Activated CD4-positive, alpha-beta memory T cell treated with anti-CD3 and anti-CD28 coated beads, Interleukin-2, amount 10 ng/mL, durations not matched to agents 7 days and 5 days (primary cell): ENCODE data around the gene MLLT1. TPM values are rescaled to one million over a fixed set of nuclear protein-coding genes. Genes with fewer than 3 reads are reported as not detected.

Experiments
- CTCF ChIA-PET: fragments of 350-600 bp; sonication (Branson Sonifier 250); formaldehyde crosslinking; loops from one replicate; lab custom pipeline; 2021; ENCODE audit warnings: antibody characterized with exemption, inconsistent platforms; lab: Charles Lee
- POLR2A ChIA-PET: fragments of 350-600 bp; sonication (Branson Sonifier 250); formaldehyde crosslinking; loops from one replicate; lab custom pipeline; 2021; ENCODE audit warnings: antibody characterized with exemption; lab: Charles Lee
- DNase-seq: peaks from one replicate; pipeline ENCODE4 v3.0.0-alpha.2; 2020
- H3K27ac Mint-ChIP-seq: one replicate; pipeline ENCODE4 v1.8.0; 2021; ENCODE audit warnings: mild to moderate bottlenecking, mixed read lengths
- H3K27me3 Mint-ChIP-seq: one replicate; pipeline ENCODE4 v1.8.0; 2021; ENCODE audit warnings: mixed read lengths
- H3K36me3 Mint-ChIP-seq: one replicate; pipeline ENCODE4 v1.8.0; 2021; ENCODE audit warnings: low read depth, mixed read lengths
- H3K4me1 Mint-ChIP-seq: one replicate; pipeline ENCODE4 v1.8.0; 2021; ENCODE audit warnings: mixed read lengths
- H3K4me3 Mint-ChIP-seq: one replicate; pipeline ENCODE4 v1.8.0; 2021; ENCODE audit warnings: mild to moderate bottlenecking, mixed read lengths
- H3K9me3 Mint-ChIP-seq: one replicate; pipeline ENCODE4 v1.8.0; 2021; ENCODE audit warnings: mixed read lengths
- total RNA-seq, 2 experiments: library from RNA; stranded (reverse); gene quantifications; one replicate each; pipeline ENCODE4 v1.2.3, GENCODE V29; 2021

The MLLT1 gene
- total RNA-seq, 2 experiments from 2014 or later: 35.6 to 37.2 TPM

- CTCF ChIA-PET: no interaction called here
- Mint-ChIP-seq H3K4me3 (no peak overlapping the region), H3K9me3 (no peaks in the 10 kb centered on the region), H3K36me3 (no peaks in the 10 kb centered on the region), H3K4me1 (no peaks in the 10 kb centered on the region), H3K27me3 (no peaks in the 10 kb centered on the region), H3K27ac (no peak overlapping the region)
- no peak for DNase-seq
- POLR2A ChIA-PET: no interaction called here
These were observed 69.7 kb downstream of the MLLT1 start for GRCh38 chr19:6210091-6210490.

DNA sequence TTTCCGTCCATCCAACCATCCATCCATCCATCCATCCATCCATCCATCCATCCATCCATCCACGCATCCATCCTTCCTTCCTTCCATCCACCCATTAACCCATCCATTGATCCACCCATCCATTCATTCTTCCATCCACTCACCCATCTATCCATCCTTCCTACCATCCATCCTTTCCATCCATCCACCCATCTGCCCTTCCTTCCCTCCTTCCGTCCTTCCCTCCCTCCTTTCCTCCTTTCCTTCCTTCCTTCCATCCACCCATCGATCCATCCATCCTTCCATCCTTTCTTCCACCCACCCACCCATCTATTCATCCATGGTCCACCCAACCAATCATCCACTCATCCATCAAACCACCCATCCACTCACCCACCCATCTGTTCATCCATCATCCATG is 70.1 kb downstream of the MLLT1 start:
- H3K9me3 Mint-ChIP-seq: no peaks in the 10 kb centered on the region
- H3K36me3 Mint-ChIP-seq: no peaks in the 10 kb centered on the region
- no peaks in the 10 kb centered on the region for H3K27me3 Mint-ChIP-seq
- ChIA-PET CTCF (interaction anchor here (0.5 kb wide), 1 partner anchor 54 kb away, joined by 3 read pairs; no protein-coding TSS in a partner anchor), POLR2A (no interaction called here)
- no peak overlapping the region for H3K27ac Mint-ChIP-seq
- H3K4me3 Mint-ChIP-seq: no peak overlapping the region
- no peak for DNase-seq
- H3K4me1 Mint-ChIP-seq: no peaks in the 10 kb centered on the region

DNA sequence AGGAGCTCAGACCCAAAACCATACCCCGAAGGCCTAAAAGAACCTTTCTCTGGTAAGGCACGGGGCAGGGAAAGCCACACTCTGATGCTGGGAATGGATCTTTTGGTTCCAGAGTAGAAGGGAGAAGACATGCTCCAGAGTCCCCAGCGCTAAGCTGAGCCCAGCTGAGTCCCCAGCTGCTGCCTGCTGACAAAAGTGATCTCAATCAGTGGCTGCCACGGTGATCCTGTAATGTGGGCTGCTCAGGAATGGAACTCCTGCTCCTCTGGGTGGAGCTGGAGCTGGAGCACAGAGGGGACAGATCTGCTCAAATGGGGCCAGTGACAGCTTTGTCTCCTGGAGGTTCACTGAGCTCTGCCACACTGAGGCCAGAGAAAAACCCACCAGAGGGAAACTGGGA is 70.5 kb downstream of the MLLT1 start:
- CTCF ChIA-PET: interaction anchor here (0.5 to 0.9 kb wide), 2 partner anchors 10 to 54 kb away, joined by 3 read pairs; no protein-coding TSS in a partner anchor
- no peak overlapping the region for H3K27ac Mint-ChIP-seq
- no peaks in the 10 kb centered on the region for H3K36me3 Mint-ChIP-seq
- no peaks in the 10 kb centered on the region for H3K4me1 Mint-ChIP-seq
- POLR2A ChIA-PET: no interaction called here
- DNase-seq: no peak
- H3K9me3 Mint-ChIP-seq: no peaks in the 10 kb centered on the region
- no peak overlapping the region for H3K4me3 Mint-ChIP-seq
- H3K27me3 Mint-ChIP-seq: no peaks in the 10 kb centered on the region

- no peak overlapping the region for H3K4me3 Mint-ChIP-seq
- POLR2A ChIA-PET: interaction anchor here (0.5 kb wide), 1 partner anchor 133 kb away, joined by 3 read pairs; no protein-coding TSS in a partner anchor
- no peaks in the 10 kb centered on the region for H3K27me3 Mint-ChIP-seq
- no peaks in the 10 kb centered on the region for H3K4me1 Mint-ChIP-seq
- CTCF ChIA-PET: interaction anchor here (1.5 kb wide), 1 partner anchor 13 kb away, joined by 4 read pairs; no protein-coding TSS in a partner anchor
- H3K9me3 Mint-ChIP-seq: no peaks in the 10 kb centered on the region
- no peak overlapping the region for H3K27ac Mint-ChIP-seq
- H3K36me3 Mint-ChIP-seq: no peaks in the 10 kb centered on the region
- DNase-seq: no peak
These were observed 74.7 kb downstream of the MLLT1 start for GRCh38 chr19:6204866-6205723.

DNA sequence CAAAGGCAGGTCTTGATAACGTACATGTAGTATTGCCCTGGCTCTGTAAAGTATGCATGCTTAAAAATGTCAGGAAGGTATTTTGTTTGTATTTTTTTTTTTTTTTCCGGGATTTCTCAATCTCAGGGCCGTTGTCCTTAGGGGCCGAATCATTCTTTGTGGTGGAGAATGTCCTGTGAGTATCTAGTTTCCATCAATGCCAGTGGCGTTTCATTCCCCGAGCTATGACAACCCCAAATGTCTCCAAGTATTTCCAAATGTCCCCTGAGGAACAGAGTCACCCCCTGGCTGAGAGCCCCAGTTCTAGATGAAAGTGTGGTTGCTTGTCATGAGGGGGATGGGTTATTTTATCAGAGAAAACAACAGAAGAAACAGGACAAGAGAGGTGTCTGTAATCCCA is 75.6 kb downstream of the MLLT1 start:
- H3K27ac Mint-ChIP-seq: no peak overlapping the region
- H3K9me3 Mint-ChIP-seq: no peaks in the 10 kb centered on the region
- POLR2A ChIA-PET: no interaction called here
- peaks cover 4% of the 10 kb centered on the region for H3K36me3 Mint-ChIP-seq
- peaks cover 4% of the 10 kb centered on the region for H3K4me1 Mint-ChIP-seq
- no peaks in the 10 kb centered on the region for H3K27me3 Mint-ChIP-seq
- no peak overlapping the region for H3K4me3 Mint-ChIP-seq
- DNase-seq: no peak
- CTCF ChIA-PET: no interaction called here

DNA sequence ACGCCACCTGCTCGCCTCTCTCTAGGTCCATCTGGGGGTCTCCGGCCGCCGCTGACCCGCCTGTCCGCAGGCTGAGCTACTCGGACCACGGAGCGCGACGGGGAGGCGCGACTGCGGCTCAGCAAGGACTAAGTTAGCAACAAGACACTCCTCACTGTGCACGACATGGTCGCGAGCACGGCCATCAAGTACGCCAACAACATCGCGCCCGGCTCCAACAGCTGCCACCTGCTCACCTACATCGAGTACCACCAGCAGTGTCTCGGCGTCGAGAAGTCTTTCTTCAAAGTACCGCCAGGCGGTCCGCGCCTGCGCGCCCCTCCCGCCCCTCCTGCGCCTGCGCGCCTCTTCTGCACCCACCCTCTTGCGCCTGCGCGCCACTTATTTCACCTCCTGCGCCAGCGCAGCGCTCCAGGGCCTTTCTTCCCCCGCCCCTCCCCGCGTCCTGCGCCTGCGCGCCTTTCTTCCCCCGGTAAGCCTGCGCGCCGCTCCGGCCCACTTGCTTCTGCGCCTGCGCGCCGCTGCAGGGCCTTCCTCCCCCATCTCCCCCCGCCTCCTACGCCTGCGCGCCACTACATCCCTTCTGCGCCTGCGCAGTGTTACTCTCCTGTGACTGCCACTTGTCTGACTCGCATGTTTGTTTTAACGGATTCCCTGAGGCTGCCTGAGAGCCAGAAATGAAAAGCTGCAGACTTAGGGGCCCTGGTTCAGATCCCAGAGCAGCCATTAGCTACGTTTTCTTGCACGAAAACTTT is 80.4 kb downstream of the MLLT1 start:
- peak overlapping the region; percentile 93 for H3K4me3 Mint-ChIP-seq

GRCh38 chr19:6198896-6199239 is 80.9 kb downstream of the MLLT1 start:
- POLR2A ChIA-PET: no interaction called here
- DNase-seq: no peak

More for the DNA sequence above, 80.4 kb downstream of the MLLT1 start:
- Mint-ChIP-seq H3K27ac (peak overlapping the region; percentile 69), H3K9me3 (no peaks in the 10 kb centered on the region), H3K36me3 (peaks cover 20% of the 10 kb centered on the region), H3K4me1 (peaks cover 17% of the 10 kb centered on the region), H3K27me3 (no peaks in the 10 kb centered on the region)
- POLR2A ChIA-PET: interaction anchor here (0.6 to 0.9 kb wide), 2 partner anchors 168 to 371 kb away, joined by 3 read pairs; no protein-coding TSS in a partner anchor
- CTCF ChIA-PET: interaction anchor here (0.6 to 2.1 kb wide), 3 partner anchors 19 to 395 kb away, joined by 3 to 14 read pairs (median 3); no protein-coding TSS in a partner anchor
- peak; percentile 100 for DNase-seq

GRCh38 chr19:6196361-6196760 is 83.4 kb downstream of the MLLT1 start:
- DNase-seq: no peak
- ChIA-PET CTCF (no interaction called here), POLR2A (no interaction called here)
- Mint-ChIP-seq H3K27ac (no peak overlapping the region), H3K36me3 (peaks cover 36% of the 10 kb centered on the region), H3K4me3 (no peak overlapping the region), H3K27me3 (no peaks in the 10 kb centered on the region), H3K9me3 (no peaks in the 10 kb centered on the region), H3K4me1 (peaks cover 18% of the 10 kb centered on the region)

More at GRCh38 chr19:6198896-6199239, 80.9 kb downstream of the MLLT1 start:
- Mint-ChIP-seq H3K4me3 (peak overlapping the region; percentile 93), H3K27ac (peak overlapping the region; percentile 69), H3K36me3 (peaks cover 20% of the 10 kb centered on the region), H3K27me3 (no peaks in the 10 kb centered on the region), H3K9me3 (no peaks in the 10 kb centered on the region), H3K4me1 (peaks cover 17% of the 10 kb centered on the region)
- CTCF ChIA-PET: interaction anchor here (2.1 kb wide), 1 partner anchor 19 kb away, joined by 14 read pairs; no protein-coding TSS in a partner anchor

GRCh38 chr19:6188811-6189210 is 91.0 kb downstream of the MLLT1 start:
- CTCF ChIA-PET: no interaction called here
- Mint-ChIP-seq H3K9me3 (peaks cover 8% of the 10 kb centered on the region), H3K4me3 (no peak overlapping the region), H3K27ac (no peak overlapping the region), H3K4me1 (peaks cover 1% of the 10 kb centered on the region), H3K27me3 (peaks cover 4% of the 10 kb centered on the region), H3K36me3 (peaks cover 20% of the 10 kb centered on the region)
- no peak for DNase-seq
- POLR2A ChIA-PET: no interaction called here

GRCh38 chr19:6187374-6187773 is 92.4 kb downstream of the MLLT1 start:
- ChIA-PET CTCF (interaction anchor here (1.5 kb wide), 1 partner anchor 10 kb away, joined by 3 read pairs; no protein-coding TSS in a partner anchor), POLR2A (no interaction called here)
- Mint-ChIP-seq H3K4me1 (no peaks in the 10 kb centered on the region), H3K27ac (no peak overlapping the region), H3K36me3 (peaks cover 10% of the 10 kb centered on the region), H3K27me3 (peaks cover 13% of the 10 kb centered on the region), H3K4me3 (no peak overlapping the region), H3K9me3 (peaks cover 8% of the 10 kb centered on the region)
- no peak for DNase-seq

DNA sequence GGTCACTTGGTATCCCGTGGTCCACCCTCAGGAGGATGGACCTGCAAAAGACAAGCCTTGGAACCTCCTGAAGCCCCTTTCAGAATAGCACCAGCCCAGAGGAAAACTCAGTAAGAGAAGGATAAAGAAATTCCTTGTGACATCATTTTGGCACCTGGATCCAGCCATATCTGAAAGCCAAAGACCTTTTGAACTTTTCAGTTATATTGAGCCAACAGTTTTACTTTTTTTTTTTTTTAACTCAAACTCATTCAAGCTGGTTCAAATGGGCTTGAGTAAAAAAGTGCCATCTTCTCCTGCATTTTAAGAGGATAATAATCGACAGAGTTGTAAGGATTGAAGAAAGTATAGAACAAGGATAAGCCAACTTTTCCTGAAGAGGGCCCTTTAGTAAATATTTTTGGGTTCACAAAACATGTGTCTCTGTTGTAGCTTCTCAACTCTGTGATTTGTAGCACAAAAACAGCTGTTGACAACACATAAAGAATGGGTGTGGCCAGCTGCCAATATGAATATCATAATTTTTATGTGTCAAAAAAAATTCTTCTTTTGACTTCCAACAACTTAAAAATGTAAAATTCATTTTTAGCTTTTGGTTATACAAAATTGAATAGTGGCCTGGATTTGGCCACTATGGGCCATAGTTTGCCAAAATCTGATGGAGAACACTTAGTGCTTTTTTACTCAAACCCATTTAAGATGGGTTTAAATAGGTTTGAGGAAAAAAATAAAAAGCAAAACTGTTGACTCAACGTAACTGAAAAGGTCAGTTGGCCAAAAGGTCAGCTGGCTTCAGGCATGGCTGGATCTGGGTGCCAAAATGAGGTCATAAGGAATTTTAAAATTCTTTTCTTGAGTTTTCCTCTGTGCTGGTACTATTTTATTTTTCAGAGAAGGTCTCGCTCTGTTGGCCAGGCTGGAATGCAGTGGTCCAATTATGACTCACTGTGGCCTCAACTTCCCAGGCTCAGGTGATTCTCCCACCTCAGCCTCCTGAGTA is 93.6 kb downstream of the MLLT1 start:
- Mint-ChIP-seq H3K4me3 (no peak overlapping the region), H3K4me1 (peaks cover 9% of the 10 kb centered on the region), H3K9me3 (peaks cover 8% of the 10 kb centered on the region), H3K27me3 (peaks cover 18% of the 10 kb centered on the region), H3K36me3 (peaks cover 2% of the 10 kb centered on the region), H3K27ac (no peak overlapping the region)
- ChIA-PET CTCF (no interaction called here), POLR2A (no interaction called here)
- no peak for DNase-seq
